ENCODE results near the gene CSTF2.
"Not testable (repeated sequence)": the region's sequence is repeated elsewhere in the genome, so short reads cannot be mapped to it uniquely, and the experiment has no call there.

- TF ChIP-seq, protein P1, sequence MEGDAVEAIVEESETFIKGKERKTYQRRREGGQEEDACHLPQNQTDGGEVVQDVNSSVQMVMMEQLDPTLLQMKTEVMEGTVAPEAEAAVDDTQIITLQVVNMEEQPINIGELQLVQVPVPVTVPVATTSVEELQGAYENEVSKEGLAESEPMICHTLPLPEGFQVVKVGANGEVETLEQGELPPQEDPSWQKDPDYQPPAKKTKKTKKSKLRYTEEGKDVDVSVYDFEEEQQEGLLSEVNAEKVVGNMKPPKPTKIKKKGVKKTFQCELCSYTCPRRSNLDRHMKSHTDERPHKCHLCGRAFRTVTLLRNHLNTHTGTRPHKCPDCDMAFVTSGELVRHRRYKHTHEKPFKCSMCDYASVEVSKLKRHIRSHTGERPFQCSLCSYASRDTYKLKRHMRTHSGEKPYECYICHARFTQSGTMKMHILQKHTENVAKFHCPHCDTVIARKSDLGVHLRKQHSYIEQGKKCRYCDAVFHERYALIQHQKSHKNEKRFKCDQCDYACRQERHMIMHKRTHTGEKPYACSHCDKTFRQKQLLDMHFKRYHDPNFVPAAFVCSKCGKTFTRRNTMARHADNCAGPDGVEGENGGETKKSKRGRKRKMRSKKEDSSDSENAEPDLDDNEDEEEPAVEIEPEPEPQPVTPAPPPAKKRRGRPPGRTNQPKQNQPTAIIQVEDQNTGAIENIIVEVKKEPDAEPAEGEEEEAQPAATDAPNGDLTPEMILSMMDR (conservative IDR thresholded peaks at IDR 0.05 in 1 of 2, IDR thresholded peaks at IDR 0.05 in 1 of 2; ENCODE audit: extremely low read depth in 1 of 2, insufficient read depth in 1 of 2, low read depth in 1 of 2, low read length in 2 of 2), result not testable (repeated sequence)
- TF ChIP-seq EZH2 (IDR thresholded peaks at IDR 0.05; ENCODE audit: borderline replicate concordance, low read length), result not testable (repeated sequence)
These were observed 11.9 kb upstream of the CSTF2 start for GRCh38 chrX:100808265-100808664.

Data from mammary epithelial cell (primary cell).